Measurements from ENCODE around the gene DNAAF9.

- TF ChIP-seq CTCF (IDR thresholded peaks at IDR 0.05) (no peak), POLR2AphosphoS5 (IDR thresholded peaks at IDR 0.05) (no peak)
Observed at GRCh38 chr20:3403741-3404140, 3.7 kb downstream of the DNAAF9 start.

All from sigmoid colon (tissue), 4 donors.